Lung microvascular endothelial cell (primary cell): ENCODE measurements around the gene ASB13. TPM values are rescaled to one million over a fixed set of nuclear protein-coding genes. Genes with fewer than 3 reads are reported as not detected.
A peak's percentile ranks its signal among the peaks of the same experiment; 100 is the strongest.

ENCODE experiments used
- DNase-seq, 2 donors: peaks; one replicate each; pipeline versions ENCODE4 v3.0.0 to v3.0.0-alpha.2; 2010; ENCODE audit warnings: low read depth in 2 of 2
- total RNA-seq: library from RNA; depleted of rRNA; stranded (reverse); fragments of >200 nt; gene quantifications from 2 replicates; pipeline ENCODE4 v1.2.1, GENCODE V29; 2014

Gene ASB13
- total RNA-seq, 1 donor from 2014 or later, result 18.5 TPM

DNA sequence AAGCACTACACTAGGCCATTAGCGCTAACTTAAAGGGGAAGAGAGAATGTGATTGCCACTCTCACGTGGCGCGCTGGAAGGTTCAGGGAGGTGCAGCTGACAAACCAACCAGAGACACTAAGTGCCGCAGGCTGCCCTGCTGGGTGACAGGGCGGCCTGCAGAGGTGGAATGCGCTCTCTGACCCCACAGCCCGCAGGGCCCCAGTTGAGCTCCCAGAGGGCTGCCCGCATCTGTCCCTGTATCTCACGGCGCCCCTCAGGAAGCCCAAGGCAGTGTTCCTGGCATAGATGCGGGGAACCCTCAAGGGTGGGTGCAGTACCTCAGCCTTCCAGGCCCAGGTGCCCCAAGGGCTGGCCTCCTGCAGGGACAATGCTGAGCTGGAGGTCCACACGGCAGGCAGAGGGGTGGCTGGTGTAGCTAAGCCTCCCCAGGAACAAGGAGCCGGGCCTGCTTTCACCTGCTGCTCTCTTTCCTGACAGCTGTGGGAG is 75.0 kb downstream of the ASB13 start:
- no peak for DNase-seq

DNA sequence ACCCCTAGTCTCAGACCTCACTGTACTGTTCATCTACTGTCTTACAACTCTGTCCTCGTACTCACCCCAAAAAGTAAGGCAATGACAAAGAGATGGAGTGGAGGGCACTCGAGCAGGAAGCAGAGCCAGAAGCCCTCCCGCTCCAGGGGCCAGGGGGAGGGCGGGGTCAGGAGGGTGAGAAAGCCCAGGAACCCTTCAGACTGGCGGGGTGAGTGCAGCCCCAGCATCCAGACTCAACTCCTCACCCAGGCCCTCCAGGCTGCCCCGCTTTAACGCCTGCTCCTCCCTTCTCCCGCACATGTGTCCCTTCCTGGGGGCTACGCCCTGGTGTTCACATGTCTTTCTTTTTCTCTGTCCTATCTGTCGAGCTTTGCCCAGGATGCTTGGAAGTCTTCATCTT is 75.6 kb downstream of the ASB13 start:
- no peak for DNase-seq

DNA sequence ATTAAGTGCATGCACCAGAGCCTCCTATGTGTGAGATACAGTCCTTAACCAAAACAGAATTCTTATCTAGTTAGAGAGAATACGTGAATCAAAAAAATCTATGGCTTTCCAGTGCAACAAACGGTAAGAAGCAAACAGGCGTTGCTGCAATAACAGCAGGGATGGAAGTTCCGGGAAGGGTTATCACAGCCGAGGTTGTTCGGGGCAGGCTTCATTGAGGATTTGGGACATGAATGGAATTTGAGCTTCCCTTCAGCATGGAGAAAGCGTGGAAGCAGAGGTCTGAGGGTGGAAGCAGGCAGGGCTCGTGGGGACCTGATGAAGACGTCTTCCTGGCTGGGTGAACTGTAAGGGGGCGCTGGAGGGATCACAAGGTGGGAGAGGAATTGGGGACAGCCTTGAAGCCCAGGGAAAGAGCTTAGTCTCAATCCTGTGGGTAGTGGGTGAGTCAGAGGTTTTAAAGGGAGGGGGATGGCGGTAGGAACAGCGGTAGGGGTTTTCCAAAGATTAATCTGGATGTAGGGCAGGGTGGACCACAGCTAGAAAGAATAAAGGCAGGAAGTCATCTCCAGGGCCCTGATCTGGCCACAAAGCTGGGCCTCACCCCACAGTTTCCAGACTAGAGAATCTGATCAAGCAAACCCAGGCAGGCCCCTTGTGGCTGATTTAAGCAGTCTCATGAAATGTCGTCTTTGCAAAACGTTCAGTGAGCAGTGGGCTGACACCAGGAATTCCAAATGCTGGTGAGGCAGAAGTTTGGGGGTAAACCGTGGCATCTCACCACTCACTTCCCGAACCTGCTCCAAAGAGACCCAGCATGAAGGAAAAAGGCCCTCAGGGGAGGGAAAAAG is 76.5 kb downstream of the ASB13 start:
- DNase-seq, result peak; percentile 46 to 62

DNA sequence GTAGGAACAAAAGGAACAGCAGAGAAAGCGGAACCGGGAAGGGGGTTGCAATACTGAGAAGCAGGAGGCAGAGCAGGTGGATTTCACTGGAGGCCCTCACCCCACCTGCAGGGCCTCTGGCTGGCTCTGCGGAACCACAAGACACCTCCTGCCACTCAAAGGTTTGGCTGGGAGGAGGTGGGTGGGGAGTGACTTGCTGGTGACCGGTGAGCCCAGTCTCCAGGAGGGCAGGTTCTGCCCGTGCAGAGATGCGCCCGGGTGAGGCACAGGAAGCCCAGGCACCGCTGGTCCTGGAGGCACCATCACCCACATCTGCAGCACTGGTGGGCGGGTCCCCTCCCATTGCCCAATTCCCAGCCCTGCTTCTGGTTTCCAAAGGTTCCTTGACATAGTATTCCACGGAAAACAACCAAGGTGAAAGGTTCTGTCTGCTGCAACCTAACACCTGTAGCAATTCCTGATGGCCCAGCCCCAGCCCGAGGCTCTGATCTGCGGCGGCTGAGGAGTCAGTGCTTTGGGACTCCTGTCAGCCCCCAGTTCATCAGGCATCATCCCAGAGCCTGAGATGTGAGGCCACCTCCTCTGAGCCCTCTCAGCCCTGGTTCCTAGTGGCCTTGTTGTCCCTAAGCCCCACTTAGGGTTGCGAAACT is 77.3 kb downstream of the ASB13 start:
- no peak for DNase-seq

Other genes with a start within 250 kb of the ASB13 start
- not detected in 2 replicates for gene CALML5, start 167.0 kb downstream of the ASB13 start, total RNA-seq
- not detected in 2 replicates for gene CALML3, start 141.6 kb downstream of the ASB13 start, total RNA-seq
- 34.9 and 53.6 TPM in 2 replicates for gene TASOR2, start 18.2 kb upstream of the ASB13 start, total RNA-seq
- 356 and 386 TPM in 2 replicates for gene GDI2, start 146.8 kb upstream of the ASB13 start, total RNA-seq
- gene ANKRD16, start 223.3 kb upstream of the ASB13 start, total RNA-seq, result 3.5 and 6.5 TPM in 2 replicates
- gene FBH1, start 223.6 kb upstream of the ASB13 start, total RNA-seq, result 62.5 and 92.5 TPM in 2 replicates